Stimulated activated CD4-positive, alpha-beta T cell treated with anti-CD3 and anti-CD28 coated beads, Interleukin-4, amount 100 ng/mL, for 24 hours (primary cell): Measurements from ENCODE around the gene WHAMM.
"Not testable (repeated sequence)": the region's sequence is repeated elsewhere in the genome, so short reads cannot be mapped to it uniquely, and the experiment has no call there.

Experiments
- DNase-seq: peaks from one replicate; pipeline ENCODE4 v3.0.0-alpha.2; 2020

Gene WHAMM

GRCh38 chr15:82809308-82810060 is at the start of gene WHAMM:
TSS of gene WHAMM (plus strand) at chr15:82809628. CDS start at chr15:82809727, 99 bp downstream.
- peak; percentile 96 for DNase-seq

- DNase-seq: no peak
These were observed 45.9 kb upstream of the WHAMM start for GRCh38 chr15:82763361-82764116.

GRCh38 chr15:82764117-82764490 is 45.3 kb upstream of the WHAMM start:
- DNase-seq: no peak

- no peak for DNase-seq
These were observed 44.7 kb upstream of the WHAMM start for GRCh38 chr15:82764740-82765139.

GRCh38 chr15:82766201-82766600 is 43.2 kb upstream of the WHAMM start:
- not testable (repeated sequence) for DNase-seq

- DNase-seq: no peak
These were observed 42.1 kb upstream of the WHAMM start for GRCh38 chr15:82767163-82767829.

GRCh38 chr15:82768414-82769054 is 40.9 kb upstream of the WHAMM start:
- no peak for DNase-seq

GRCh38 chr15:82771789-82772607 is 37.4 kb upstream of the WHAMM start:
- no peak for DNase-seq

GRCh38 chr15:82774496-82774895 is 34.9 kb upstream of the WHAMM start:
- no peak for DNase-seq

GRCh38 chr15:82778755-82779154 is 30.7 kb upstream of the WHAMM start:
- DNase-seq: no peak

GRCh38 chr15:82781349-82781748 is 28.1 kb upstream of the WHAMM start:
- no peak for DNase-seq

- DNase-seq: no peak
These were observed 20.9 kb upstream of the WHAMM start for GRCh38 chr15:82788496-82788895.

GRCh38 chr15:82789491-82789890 is 19.9 kb upstream of the WHAMM start:
- no peak for DNase-seq

- no peak for DNase-seq
These were observed 19.1 kb upstream of the WHAMM start for GRCh38 chr15:82790321-82790720.

GRCh38 chr15:82792068-82792467 is 17.4 kb upstream of the WHAMM start:
- no peak for DNase-seq

- DNase-seq: no peak
These were observed 15.7 kb upstream of the WHAMM start for GRCh38 chr15:82793737-82794136.

GRCh38 chr15:82798104-82798503 is 11.3 kb upstream of the WHAMM start:
- DNase-seq: no peak

GRCh38 chr15:82798531-82799166 is 10.8 kb upstream of the WHAMM start:
- no peak for DNase-seq

GRCh38 chr15:82799183-82799841 is 10.1 kb upstream of the WHAMM start:
- no peak for DNase-seq

GRCh38 chr15:82802497-82802896 is 6.9 kb upstream of the WHAMM start:
- DNase-seq: no peak
